ENCODE data around the gene IMPDH1. TPM values are rescaled to one million over a fixed set of nuclear protein-coding genes. Genes with fewer than 3 reads are reported as not detected.

The IMPDH1 gene
- total and polyA plus RNA-seq, 2 donors (not counting 3 experiments of a cell fraction or from before 2014, with no cell fraction given) = 78.8 to 97.9 TPM

DNA sequence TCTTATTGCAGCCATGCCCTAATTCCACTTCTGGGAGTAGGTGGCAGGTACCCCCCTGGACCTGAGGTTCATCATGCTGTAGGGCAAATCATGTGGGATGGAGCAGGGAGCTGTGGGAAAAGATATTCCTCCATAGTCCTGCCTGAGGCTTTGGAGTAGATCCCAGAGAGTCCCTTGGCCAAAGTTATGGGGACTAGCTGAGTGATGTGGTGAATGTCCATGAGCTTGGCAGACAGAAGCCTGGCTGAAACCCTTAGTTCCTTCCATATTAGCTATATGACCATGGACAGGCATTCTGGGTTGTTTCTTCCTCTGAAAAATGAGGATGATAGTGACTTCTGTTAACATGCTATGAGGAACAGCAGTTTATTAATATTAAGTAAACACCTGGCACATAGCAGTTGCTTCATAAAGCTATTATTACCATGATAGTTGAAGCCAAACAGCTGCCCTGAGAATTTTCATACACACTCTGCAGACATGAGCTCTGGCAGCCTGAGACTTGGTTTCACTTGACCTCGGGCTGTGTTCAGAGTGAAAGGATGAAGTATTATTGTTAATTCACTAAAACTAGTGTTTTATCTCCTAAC lies 15.0 kb upstream of the IMPDH1 start:
- intact Hi-C loops (cut with micrococcal nuclease) = loop anchor here (1.0 to 5.0 kb wide), 3 partner anchors 19 to 458 kb away; no protein-coding TSS in a partner anchor
- Histone ChIP-seq H3K4me1 (ENCODE audit: control insufficient read depth, extremely low read depth, insufficient read depth, low read length) (no peaks in the 10 kb centered on the region), H3K4me3 (replicated peaks in 1 of 3; ENCODE audit: insufficient read depth in 1 of 3, low read depth in 1 of 3, low read length in 3 of 3) (no peak overlapping the region), H3K79me2 (ENCODE audit: control insufficient read depth, insufficient read depth, low read length) (no peaks in the 10 kb centered on the region), H3K9me1 (replicated peaks; ENCODE audit: control insufficient read depth, extremely low read depth, insufficient read depth, low read length) (no peaks in the 10 kb centered on the region), H3K27ac (ENCODE audit: insufficient read depth, low read depth, low read length) (no peak overlapping the region), H3K9me3 (replicated peaks; ENCODE audit: control insufficient read depth, insufficient read depth, low read length) (no peaks in the 10 kb centered on the region), H3K36me3 (ENCODE audit: control insufficient read depth in 2 of 2, extremely low read depth in 1 of 2, insufficient read depth in 2 of 2, low read length in 2 of 2) (no peaks in the 10 kb centered on the region), H2AFZ (ENCODE audit: low read depth, low read length) (no peak overlapping the region), H3K4me2 (ENCODE audit: insufficient read depth, low read length) (no peak overlapping the region), H3K27me3 (ENCODE audit: control insufficient read depth in 2 of 2, insufficient read depth in 2 of 2, low read length in 2 of 2) (no peaks in the 10 kb centered on the region), H4K20me1 (replicated peaks; ENCODE audit: control insufficient read depth, extremely low read depth, insufficient read depth, low read length) (no peaks in the 10 kb centered on the region), H3K9ac (replicated peaks; ENCODE audit: extremely low read depth, insufficient read depth, low read length) (no peak overlapping the region)
- no peak for FAIRE-seq
- TF ChIP-seq MYC (IDR thresholded peaks at IDR 0.05; ENCODE audit: low read depth, low read length) (no peak), POLR2A (IDR thresholded peaks at IDR 0.05; ENCODE audit: low read depth, low read length) (no peak), FOS (IDR thresholded peaks at IDR 0.05; ENCODE audit: borderline replicate concordance, insufficient read depth, low read length) (no peak), EZH2 (IDR thresholded peaks at IDR 0.05; ENCODE audit: borderline replicate concordance, low read depth, low read length, severe bottlenecking) (no peak), JUN (IDR thresholded peaks at IDR 0.05; ENCODE audit: borderline replicate concordance, insufficient read depth, insufficient read length, low read depth) (no peak), POLR2AphosphoS5 (IDR thresholded peaks at IDR 0.05; ENCODE audit: insufficient read depth, low read depth, low read length) (no peak)
- no TSS peak for BruUV-seq (replicated peaks)
- ChIA-PET POLR2A (no interaction called here), CTCF (interaction anchor here (2.1 to 20.8 kb wide), 13 partner anchors 10 to 458 kb away, joined by 5 to 632 read pairs (median 23); partner anchors contain the start of genes HILPDA and IMPDH1)
- dilution Hi-C loops (cut with MboI; ENCODE audit: extremely low pct_ligation_motif_present, low sequenced_read_pairs) = no loop called here
- no peak for DNase-seq (ENCODE audit: low read depth, low spot score)

- Histone ChIP-seq H3K27ac (ENCODE audit: insufficient read depth, low read depth, low read length) (no peak overlapping the region), H3K9ac (replicated peaks; ENCODE audit: extremely low read depth, insufficient read depth, low read length) (no peak overlapping the region), H3K79me2 (ENCODE audit: control insufficient read depth, insufficient read depth, low read length) (no peaks in the 10 kb centered on the region), H4K20me1 (replicated peaks; ENCODE audit: control insufficient read depth, extremely low read depth, insufficient read depth, low read length) (no peaks in the 10 kb centered on the region), H3K36me3 (ENCODE audit: control insufficient read depth in 2 of 2, extremely low read depth in 1 of 2, insufficient read depth in 2 of 2, low read length in 2 of 2) (no peaks in the 10 kb centered on the region), H3K27me3 (ENCODE audit: control insufficient read depth in 2 of 2, insufficient read depth in 2 of 2, low read length in 2 of 2) (no peaks in the 10 kb centered on the region), H3K9me1 (replicated peaks; ENCODE audit: control insufficient read depth, extremely low read depth, insufficient read depth, low read length) (no peaks in the 10 kb centered on the region), H3K4me2 (ENCODE audit: insufficient read depth, low read length) (no peak overlapping the region), H3K4me1 (ENCODE audit: control insufficient read depth, extremely low read depth, insufficient read depth, low read length) (no peaks in the 10 kb centered on the region), H3K9me3 (replicated peaks; ENCODE audit: control insufficient read depth, insufficient read depth, low read length) (no peaks in the 10 kb centered on the region), H2AFZ (ENCODE audit: low read depth, low read length) (no peak overlapping the region), H3K4me3 (replicated peaks in 1 of 3; ENCODE audit: insufficient read depth in 1 of 3, low read depth in 1 of 3, low read length in 3 of 3) (no peak overlapping the region)
- TF ChIP-seq MYC (IDR thresholded peaks at IDR 0.05; ENCODE audit: low read depth, low read length) (no peak), POLR2AphosphoS5 (IDR thresholded peaks at IDR 0.05; ENCODE audit: insufficient read depth, low read depth, low read length) (no peak), MAX (IDR thresholded peaks at IDR 0.05; ENCODE audit: insufficient read depth, insufficient read length) (no peak), POLR2A (IDR thresholded peaks at IDR 0.05; ENCODE audit: low read depth, low read length) (no peak), GATA2 (IDR thresholded peaks at IDR 0.05; ENCODE audit: insufficient read depth, insufficient read length, low read depth, low read length) (no peak), JUN (IDR thresholded peaks at IDR 0.05; ENCODE audit: borderline replicate concordance, insufficient read depth, insufficient read length, low read depth) (no peak), EZH2 (IDR thresholded peaks at IDR 0.05; ENCODE audit: borderline replicate concordance, low read depth, low read length, severe bottlenecking) (no peak), CTCF (IDR thresholded peaks at IDR 0.05; ENCODE audit: extremely low read depth in 1 of 2, insufficient read depth in 1 of 2, low read depth in 1 of 2, low read length in 2 of 2) (no peak), FOS (IDR thresholded peaks at IDR 0.05; ENCODE audit: borderline replicate concordance, insufficient read depth, low read length) (no peak)
- POLR2A ChIA-PET = no interaction called here
- CTCF ChIA-PET = interaction anchor here (0.9 to 20.8 kb wide), 6 partner anchors 12 to 460 kb away, joined by 4 to 632 read pairs (median 98); partner anchors contain the start of genes HILPDA and IMPDH1
- no TSS peak for BruUV-seq (replicated peaks)
- intact Hi-C loops (cut with micrococcal nuclease) (no loop called here), dilution Hi-C loops (cut with MboI; ENCODE audit: extremely low pct_ligation_motif_present, low sequenced_read_pairs) (no loop called here)
- DNase-seq (ENCODE audit: low read depth, low spot score) (no peak), FAIRE-seq (no peak)
Observed at GRCh38 chr7:128422842-128423241, 13.1 kb upstream of the IMPDH1 start.
